ENCODE measurements around the gene MROH8. TPM values are rescaled to one million over a fixed set of nuclear protein-coding genes. Genes with fewer than 3 reads are reported as not detected.

MROH8 gene
- total and polyA plus RNA-seq, 2 of the 13 experiments (the other 11 are each of a cell fraction or from before 2014, with no cell fraction given), result 2.6 to 5.5 TPM

- TF ChIP-seq, protein P1, sequence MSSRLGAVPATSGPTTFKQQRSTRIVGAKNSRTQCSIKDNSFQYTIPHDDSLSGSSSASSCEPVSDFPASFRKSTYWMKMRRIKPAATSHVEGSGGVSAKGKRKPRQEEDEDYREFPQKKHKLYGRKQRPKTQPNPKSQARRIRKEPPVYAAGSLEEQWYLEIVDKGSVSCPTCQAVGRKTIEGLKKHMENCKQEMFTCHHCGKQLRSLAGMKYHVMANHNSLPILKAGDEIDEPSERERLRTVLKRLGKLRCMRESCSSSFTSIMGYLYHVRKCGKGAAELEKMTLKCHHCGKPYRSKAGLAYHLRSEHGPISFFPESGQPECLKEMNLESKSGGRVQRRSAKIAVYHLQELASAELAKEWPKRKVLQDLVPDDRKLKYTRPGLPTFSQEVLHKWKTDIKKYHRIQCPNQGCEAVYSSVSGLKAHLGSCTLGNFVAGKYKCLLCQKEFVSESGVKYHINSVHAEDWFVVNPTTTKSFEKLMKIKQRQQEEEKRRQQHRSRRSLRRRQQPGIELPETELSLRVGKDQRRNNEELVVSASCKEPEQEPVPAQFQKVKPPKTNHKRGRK (CRISPR knock-in tag; IDR thresholded peaks at IDR 0.05), result no peak
- no peak for TF ChIP-seq SMARCE1 (IDR thresholded peaks at IDR 0.05; ENCODE audit: borderline replicate concordance)
- no peak for TF ChIP-seq ESRRA (CRISPR knock-in tag; IDR thresholded peaks at IDR 0.05; ENCODE audit: low read depth)
Observed at GRCh38 chr20:37189416-37190016, 10.2 kb upstream of the MROH8 start (continued).

GRCh38 chr20:37188787-37189186, 9.4 kb upstream of the MROH8 start:
- no peaks in the 10 kb centered on the region for H3K9me3 ChIP-seq (ENCODE audit: low read length)
- H3K27me3 ChIP-seq (ENCODE audit: control insufficient read depth in 1 of 2, insufficient read depth in 2 of 2, low read length in 2 of 2), result no peaks in the 10 kb centered on the region
- TF ChIP-seq MXD4 (CRISPR knock-in tag; IDR thresholded peaks at IDR 0.05) (no peak), RFXAP (CRISPR knock-in tag; IDR thresholded peaks at IDR 0.05; ENCODE audit: borderline replicate concordance) (0 out of 2 replicates have a peak, but pooled peaks have one; percentile 23)
- TF ChIP-seq, protein P2, sequence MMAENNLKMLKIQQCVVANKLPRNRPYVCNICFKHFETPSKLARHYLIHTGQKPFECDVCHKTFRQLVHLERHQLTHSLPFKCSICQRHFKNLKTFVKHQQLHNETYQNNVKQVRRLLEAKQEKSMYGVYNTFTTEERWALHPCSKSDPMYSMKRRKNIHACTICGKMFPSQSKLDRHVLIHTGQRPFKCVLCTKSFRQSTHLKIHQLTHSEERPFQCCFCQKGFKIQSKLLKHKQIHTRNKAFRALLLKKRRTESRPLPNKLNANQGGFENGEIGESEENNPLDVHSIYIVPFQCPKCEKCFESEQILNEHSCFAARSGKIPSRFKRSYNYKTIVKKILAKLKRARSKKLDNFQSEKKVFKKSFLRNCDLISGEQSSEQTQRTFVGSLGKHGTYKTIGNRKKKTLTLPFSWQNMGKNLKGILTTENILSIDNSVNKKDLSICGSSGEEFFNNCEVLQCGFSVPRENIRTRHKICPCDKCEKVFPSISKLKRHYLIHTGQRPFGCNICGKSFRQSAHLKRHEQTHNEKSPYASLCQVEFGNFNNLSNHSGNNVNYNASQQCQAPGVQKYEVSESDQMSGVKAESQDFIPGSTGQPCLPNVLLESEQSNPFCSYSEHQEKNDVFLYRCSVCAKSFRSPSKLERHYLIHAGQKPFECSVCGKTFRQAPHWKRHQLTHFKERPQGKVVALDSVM (CRISPR knock-in tag; IDR thresholded peaks at IDR 0.05), result peak; percentile 69
- no peak overlapping the region for H2AFZ ChIP-seq (ENCODE audit: low read length)
- no peak overlapping the region for H3K4me2 ChIP-seq (ENCODE audit: low read depth, low read length)
- intact Hi-C loops (cut with micrococcal nuclease; ENCODE audit: unreplicated experiment) (no loop called here), in situ Hi-C loops (cut with HindIII; ENCODE audit: extremely low pct_ligation_motif_present, low pct_unique_long_range_greater_than_20kb) (no loop called here)
- H3K27ac ChIP-seq (ENCODE audit: extremely low read length, insufficient read depth, low read length), result no peak overlapping the region
- FAIRE-seq, result no peak
- ATAC-seq, result no peak
- H3K36me3 ChIP-seq (replicated peaks in 1 of 2; ENCODE audit: control insufficient read depth in 1 of 2, insufficient read depth in 2 of 2, low read length in 2 of 2), result peaks cover 46 to 80% of the 10 kb centered on the region in 2 experiments
- CTCF ChIA-PET (ENCODE audit: low intra/inter-chr PET ratio, low total read pairs), result no interaction called here
- H3K4me1 ChIP-seq (ENCODE audit: insufficient read depth, low read length), result peaks cover 34% of the 10 kb centered on the region
- no peak for DNase-seq (ENCODE audit: low spot score)
- POLR2A ChIA-PET, result interaction anchor here (0.7 to 1.8 kb wide), 3 partner anchors 7 to 10 kb away, joined by 3 to 9 read pairs (median 8); partner anchors contain the start of genes MROH8 and RPN2
- H3K79me2 ChIP-seq (ENCODE audit: insufficient read depth, low read length), result peaks cover 95% of the 10 kb centered on the region
- 97% methylated on average over 6 of the region's 7 CpGs for WGBS (ENCODE audit: low lambda C conversion rate)
- BruUV-seq (replicated peaks), result no TSS peak
- peaks cover 55% of the 10 kb centered on the region for H4K20me1 ChIP-seq (ENCODE audit: insufficient read depth, low read length)
- H3K9ac ChIP-seq (ENCODE audit: insufficient read depth, low read depth, low read length), result no peak overlapping the region
- H3K4me3 ChIP-seq (replicated peaks in 1 of 3; ENCODE audit: insufficient read depth in 1 of 3, low read depth in 2 of 3, low read length in 3 of 3), result no peak overlapping the region

All from HepG2 (cell line).